DMS153 (cell line): ENCODE measurements around the gene DUSP12.

Source experiments
- DNase-seq: peaks from one replicate; lab custom pipeline; 2025; lab: John Stamatoyannopoulos, UW

The DUSP12 gene

DNA sequence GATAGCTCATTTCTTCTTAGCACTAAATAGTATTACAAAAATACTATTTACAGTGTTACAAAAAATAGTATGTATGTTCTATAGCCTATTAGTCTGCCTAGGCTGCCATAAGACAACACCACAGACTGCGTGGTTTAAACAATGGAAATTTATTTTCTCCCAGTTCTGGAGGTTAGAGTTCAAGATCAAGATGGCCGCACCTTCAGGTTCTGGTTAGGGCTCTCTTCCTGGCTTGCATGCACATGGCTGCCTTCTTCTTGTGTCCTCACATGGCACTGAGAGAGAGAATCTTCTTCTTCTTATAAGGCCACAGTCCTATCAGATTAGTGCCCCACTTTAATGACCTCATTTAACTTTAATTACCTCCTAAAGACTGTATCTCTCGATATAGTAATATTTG is 20.7 kb downstream of the DUSP12 start:
- no peak for DNase-seq

- no peak for DNase-seq
Observed at GRCh38 chr1:161771161-161771560, 21.6 kb downstream of the DUSP12 start.

DNA sequence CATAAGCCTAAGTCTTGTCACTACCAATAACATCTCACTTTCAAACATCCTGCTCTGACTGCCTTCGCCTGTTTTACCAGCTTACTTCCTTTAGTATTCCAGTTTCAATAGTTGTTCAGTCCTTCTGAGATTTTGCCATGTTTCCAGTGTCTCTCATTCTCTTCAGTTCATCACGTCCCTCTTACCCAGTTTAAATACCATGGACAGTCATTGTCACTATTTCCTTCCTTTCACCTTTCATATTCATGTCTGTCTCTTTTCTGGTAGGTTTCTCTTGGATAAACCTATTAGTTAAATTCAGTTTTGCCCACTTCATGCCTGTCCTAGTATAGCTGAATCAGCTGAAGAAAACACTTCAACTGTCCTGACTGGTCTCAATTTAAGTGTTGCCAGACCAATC is 22.4 kb downstream of the DUSP12 start:
- DNase-seq, result no peak

DNA sequence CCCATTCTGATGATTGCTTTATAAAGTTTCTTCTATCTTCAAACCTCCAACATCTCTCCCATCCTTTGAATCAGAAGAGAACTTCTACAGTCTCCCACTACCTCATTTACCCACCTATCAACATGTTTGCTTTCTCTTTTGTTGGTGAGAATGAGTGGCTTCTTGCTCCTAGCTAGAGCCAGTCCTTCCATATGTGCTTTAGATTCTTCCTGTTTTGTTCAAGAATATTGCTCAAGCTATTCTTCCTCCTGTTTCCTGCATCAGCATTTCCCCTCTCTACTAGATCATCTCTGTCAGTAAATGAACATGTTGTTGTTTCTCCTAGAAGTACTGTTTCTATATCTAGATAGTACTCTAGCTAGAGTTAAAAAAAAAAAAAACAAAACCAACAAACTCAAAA is 22.8 kb downstream of the DUSP12 start:
- no peak for DNase-seq

DNA sequence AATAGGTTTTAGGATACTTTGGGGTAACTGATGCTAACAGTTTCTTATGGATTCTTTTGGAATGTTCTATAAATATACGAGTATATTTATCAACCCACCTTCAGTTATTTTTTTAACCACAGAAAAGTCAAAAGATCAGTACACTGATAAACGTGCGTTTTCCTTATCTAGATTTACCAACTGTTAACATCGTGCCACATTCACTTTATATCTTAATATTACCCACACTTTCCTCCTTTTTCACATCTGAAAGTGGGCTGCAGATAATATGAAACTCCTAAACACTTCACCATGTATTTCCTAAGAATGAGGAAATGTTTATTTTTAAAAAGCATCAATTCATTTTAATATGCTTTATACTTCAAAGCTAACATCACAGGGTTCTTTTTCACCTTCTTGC is 24.2 kb downstream of the DUSP12 start:
- no peak for DNase-seq

GRCh38 chr1:161777261-161777660 is 27.7 kb downstream of the DUSP12 start:
- no peak for DNase-seq

DNA sequence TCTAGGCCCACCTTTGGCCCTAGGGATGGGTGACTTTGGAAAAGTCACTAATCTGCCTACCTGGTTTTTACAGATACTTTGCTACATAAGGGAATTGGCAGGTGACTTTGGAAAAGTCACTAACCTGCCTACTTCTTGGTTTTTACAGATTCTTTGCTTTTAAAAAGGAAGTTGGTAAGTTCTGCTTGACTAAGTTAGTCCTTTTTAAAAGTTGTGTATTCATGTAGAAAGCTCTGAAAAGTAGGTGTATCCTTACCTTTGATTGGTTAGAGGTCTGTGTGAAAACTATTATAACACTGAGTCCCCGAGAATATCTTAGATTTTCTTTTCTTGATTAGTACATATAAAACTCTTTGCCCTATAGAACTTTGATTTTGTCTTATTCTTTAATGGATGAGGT is 28.9 kb downstream of the DUSP12 start:
- no peak for DNase-seq

GRCh38 chr1:161779393-161779792 is 29.8 kb downstream of the DUSP12 start:
- no peak for DNase-seq

- no peak for DNase-seq
Observed at GRCh38 chr1:161781995-161782394, 32.4 kb downstream of the DUSP12 start.

DNA sequence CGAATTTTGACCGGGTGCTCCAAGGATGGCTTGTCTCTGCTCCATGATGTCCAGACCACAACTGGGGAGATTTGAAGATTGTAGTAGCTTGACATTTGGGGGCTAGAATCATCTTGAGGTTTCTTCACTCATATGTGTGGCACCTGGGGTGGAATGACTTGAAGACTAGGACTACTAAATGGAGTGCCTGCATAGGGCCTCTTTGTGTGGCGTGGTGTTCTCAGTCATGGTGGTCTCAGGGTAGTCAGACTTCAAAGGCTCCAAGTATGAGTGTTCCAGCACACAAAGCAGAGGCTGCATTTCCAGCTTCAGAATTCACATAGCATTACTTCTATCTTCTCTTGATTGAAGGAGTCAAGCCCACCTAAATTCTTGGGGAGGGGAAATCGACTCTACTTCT is 33.3 kb downstream of the DUSP12 start:
- no peak for DNase-seq

- no peak for DNase-seq
Observed at GRCh38 chr1:161784968-161785367, 35.4 kb downstream of the DUSP12 start.

DNA sequence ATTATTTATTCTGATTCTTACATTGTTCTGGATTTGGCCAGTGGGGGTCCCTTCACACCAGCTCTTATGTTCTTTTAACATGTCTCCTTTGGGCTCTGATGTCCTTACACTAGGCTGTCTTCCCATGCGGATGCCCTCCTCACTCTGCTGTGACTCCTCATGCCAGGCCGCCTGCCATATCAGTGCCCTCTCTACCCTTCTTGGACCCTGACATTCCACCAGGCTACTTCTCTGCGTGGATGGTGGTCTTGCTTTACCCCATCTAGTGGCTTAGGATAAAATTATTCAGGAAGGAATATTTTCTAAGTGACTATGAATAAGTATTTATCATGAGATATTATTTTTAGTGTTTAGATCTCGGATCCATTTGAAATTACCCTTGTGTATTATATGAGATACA is 37.8 kb downstream of the DUSP12 start:
- no peak for DNase-seq

- DNase-seq, result no peak
Observed at GRCh38 chr1:161790587-161791317, 41.2 kb downstream of the DUSP12 start.

- DNase-seq, result no peak
Observed at GRCh38 chr1:161791904-161792655, 42.5 kb downstream of the DUSP12 start.

DNA sequence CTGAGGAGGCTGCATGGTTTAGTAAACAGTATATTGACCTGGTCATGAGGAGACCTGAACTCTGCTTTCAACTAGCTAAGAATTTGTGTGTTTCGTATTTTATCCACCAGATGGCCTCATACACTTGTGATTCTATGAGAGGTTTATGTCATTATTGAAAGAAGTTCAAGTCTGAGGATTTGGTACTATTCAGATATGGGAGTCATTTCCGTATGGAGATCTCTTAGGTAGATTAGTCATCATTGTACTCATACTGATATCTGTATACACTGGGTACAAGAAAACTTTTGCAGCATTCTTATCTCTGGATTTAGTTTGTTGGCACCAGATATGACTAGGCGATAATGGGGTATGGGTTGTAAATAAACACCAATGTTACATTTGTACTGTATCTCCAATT is 43.2 kb downstream of the DUSP12 start:
- peak; percentile 67 for DNase-seq

DNA sequence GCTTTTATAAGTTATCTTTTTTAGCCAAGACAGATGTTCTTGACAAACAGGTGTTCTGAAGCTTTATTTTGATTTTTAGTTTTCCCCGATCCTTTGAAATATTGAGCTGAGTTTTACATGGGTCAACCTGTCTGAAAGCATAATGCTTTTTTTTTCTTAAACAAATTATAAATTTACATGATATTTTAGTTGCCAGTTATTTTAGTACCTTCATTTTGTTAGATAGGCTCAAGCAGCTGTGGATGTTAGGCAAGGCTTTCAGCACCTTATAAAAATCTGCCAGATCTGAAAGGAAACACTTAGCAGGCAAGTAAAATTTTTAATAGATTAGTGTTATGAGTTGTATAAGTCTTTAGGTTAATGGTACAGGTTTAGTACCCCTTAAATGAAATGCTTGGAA is 50.2 kb downstream of the DUSP12 start:
- DNase-seq, result no peak

DNA sequence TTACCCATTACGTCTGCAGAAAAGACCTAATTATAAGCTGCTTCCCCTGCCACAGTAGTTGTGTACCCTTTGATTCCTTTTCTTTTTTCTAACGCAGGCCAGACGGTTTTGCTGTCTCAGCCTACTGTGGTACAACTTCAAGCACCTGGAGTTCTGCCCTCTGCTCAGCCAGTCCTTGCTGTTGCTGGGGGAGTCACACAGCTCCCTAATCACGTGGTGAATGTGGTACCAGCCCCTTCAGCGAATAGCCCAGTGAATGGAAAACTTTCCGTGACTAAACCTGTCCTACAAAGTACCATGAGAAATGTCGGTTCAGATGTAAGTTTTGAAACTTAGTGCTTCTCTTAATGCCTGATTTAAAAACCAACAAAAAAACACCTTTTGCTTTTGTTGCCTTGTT is 52.4 kb downstream of the DUSP12 start:
- no peak for DNase-seq

DNA sequence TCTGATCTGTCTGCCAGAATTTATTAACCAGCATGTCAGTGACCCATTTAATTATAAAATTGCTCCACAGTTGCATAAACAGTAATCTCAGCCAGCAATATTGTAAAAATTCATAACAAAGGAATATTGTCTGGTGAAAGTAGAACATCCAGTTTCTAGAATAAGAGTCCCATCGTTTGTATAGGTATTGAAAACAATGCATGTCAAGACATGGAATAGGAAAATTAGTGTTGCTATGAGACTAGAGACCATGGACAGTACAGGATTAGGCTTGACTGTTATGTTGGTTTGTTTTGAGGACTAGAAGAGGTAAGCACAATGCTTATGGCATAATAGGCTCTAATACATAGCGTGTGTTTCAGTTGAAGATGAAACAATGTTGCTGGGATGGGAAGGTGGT is 53.6 kb downstream of the DUSP12 start:
- DNase-seq, result no peak

DNA sequence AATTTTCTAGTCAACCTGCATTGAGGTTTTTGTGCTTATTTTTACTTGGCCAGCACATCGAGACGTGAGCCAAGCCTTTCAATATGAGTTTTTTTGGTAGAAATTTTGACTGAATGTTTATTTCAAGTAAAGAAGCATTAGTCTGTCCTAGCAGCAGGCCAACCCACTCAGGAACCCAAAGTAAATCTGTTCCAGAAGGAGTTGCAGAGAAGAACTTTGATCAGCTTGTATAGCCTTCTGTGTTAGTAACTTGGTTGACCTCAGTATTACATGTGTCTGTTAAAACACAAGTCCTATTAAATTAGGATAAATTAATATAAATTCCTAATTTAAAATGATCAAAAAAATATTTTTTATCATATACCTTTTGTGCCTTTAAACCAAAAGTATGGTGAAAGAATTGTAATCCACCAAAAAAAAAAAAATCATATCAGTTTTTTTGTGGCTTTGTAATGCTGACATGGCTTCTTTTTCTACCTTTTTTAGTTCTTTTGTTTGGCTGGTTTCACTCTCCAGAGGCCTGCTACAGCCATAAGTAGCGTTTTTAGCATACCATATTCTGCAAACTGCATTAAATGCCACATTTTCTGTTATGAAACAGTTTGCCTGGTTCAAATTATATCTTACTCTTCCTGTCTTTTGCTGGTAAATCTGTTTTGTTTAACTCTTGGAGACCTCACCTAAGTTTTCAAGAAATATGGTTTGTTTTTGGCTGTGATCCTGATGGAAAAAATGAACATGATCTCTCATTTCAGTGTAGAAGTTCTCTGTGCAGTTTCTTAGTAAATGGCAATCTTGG is 56.0 kb downstream of the DUSP12 start:
- no peak for DNase-seq
